ENCODE results near the gene VIPR1.
A peak's percentile ranks its signal among the peaks of the same experiment; 100 is the strongest.

The VIPR1 gene

GRCh38 chr3:42488687-42489086, 13.8 kb upstream of the VIPR1 start:
- Histone ChIP-seq H2BK15ac (ENCODE audit: low read depth, poor library complexity, severe bottlenecking) (no peak overlapping the region), H3K27ac (ENCODE audit: low read length, poor library complexity, severe bottlenecking) (no peak overlapping the region), H3K9me3 (ENCODE audit: control insufficient read depth, low read length) (peaks cover 14% of the 10 kb centered on the region), H3K4me1 (ENCODE audit: control insufficient read depth, insufficient read depth, low read depth, low read length) (peaks cover 11% of the 10 kb centered on the region), H4K8ac (ENCODE audit: low read length) (no peak overlapping the region), H3K23ac (ENCODE audit: low read length in 2 of 2) (no peak overlapping the region), H2AK5ac (ENCODE audit: low read length, severe bottlenecking) (no peak overlapping the region), H4K91ac (ENCODE audit: low read length) (no peak overlapping the region), H3K27me3 (ENCODE audit: control insufficient read depth in 1 of 2, insufficient read depth in 1 of 2, low read length in 2 of 2) (peaks cover 8 to 47% of the 10 kb centered on the region in 2 experiments), H3K79me1 (replicated peaks; ENCODE audit: low read length, poor library complexity, severe bottlenecking) (no peaks in the 10 kb centered on the region), H3K36me3 (ENCODE audit: control insufficient read depth in 1 of 2, insufficient read depth in 2 of 2, low read depth in 1 of 2, low read length in 2 of 2) (no peaks in the 10 kb centered on the region), H3K4me2 (ENCODE audit: low read length, poor library complexity, severe bottlenecking) (no peak overlapping the region), H2BK12ac (ENCODE audit: low read length in 2 of 2) (no peak overlapping the region), H2AFZ (ENCODE audit: low read depth, low read length) (no peak overlapping the region), H3K14ac (ENCODE audit: low read length in 2 of 2) (no peak overlapping the region), H2BK120ac (ENCODE audit: low read depth, low read length) (no peak overlapping the region), H3K9ac (ENCODE audit: low read length) (no peak overlapping the region), H3K18ac (ENCODE audit: low read depth in 1 of 2, low read length in 2 of 2) (no peak overlapping the region), H3K4me3 (ENCODE audit: insufficient read depth in 1 of 2, low read depth in 1 of 2, low read length in 2 of 2) (no peak overlapping the region), H3K4ac (ENCODE audit: low read depth in 1 of 2, low read length in 2 of 2) (no peak overlapping the region), H2BK5ac (ENCODE audit: low read depth, low read length, poor library complexity, severe bottlenecking) (no peak overlapping the region)
- DNase-seq: no peak
- WGBS: 97% methylated on average over 4 of the region's 4 CpGs

- Histone ChIP-seq H3K27ac (ENCODE audit: low read length, poor library complexity, severe bottlenecking) (no peak overlapping the region), H2AK5ac (ENCODE audit: low read length, severe bottlenecking) (no peak overlapping the region), H3K79me1 (replicated peaks; ENCODE audit: low read length, poor library complexity, severe bottlenecking) (no peaks in the 10 kb centered on the region), H3K4me3 (ENCODE audit: insufficient read depth in 1 of 2, low read depth in 1 of 2, low read length in 2 of 2) (no peak overlapping the region), H3K4me2 (ENCODE audit: low read length, poor library complexity, severe bottlenecking) (no peak overlapping the region), H2BK15ac (ENCODE audit: low read depth, poor library complexity, severe bottlenecking) (no peak overlapping the region), H2BK5ac (ENCODE audit: low read depth, low read length, poor library complexity, severe bottlenecking) (no peak overlapping the region), H3K4ac (ENCODE audit: low read depth in 1 of 2, low read length in 2 of 2) (no peak overlapping the region), H4K91ac (ENCODE audit: low read length) (no peak overlapping the region), H2AFZ (ENCODE audit: low read depth, low read length) (no peak overlapping the region), H3K14ac (ENCODE audit: low read length in 2 of 2) (no peak overlapping the region), H3K23ac (ENCODE audit: low read length in 2 of 2) (peak overlapping the region in 1 of 2 experiments; percentile 26), H3K4me1 (ENCODE audit: control insufficient read depth, insufficient read depth, low read depth, low read length) (peaks cover 11% of the 10 kb centered on the region), H3K9ac (ENCODE audit: low read length) (no peak overlapping the region), H4K8ac (ENCODE audit: low read length) (no peak overlapping the region), H3K27me3 (ENCODE audit: control insufficient read depth in 1 of 2, insufficient read depth in 1 of 2, low read length in 2 of 2) (peaks cover 8 to 49% of the 10 kb centered on the region in 2 experiments), H2BK12ac (ENCODE audit: low read length in 2 of 2) (no peak overlapping the region), H3K18ac (ENCODE audit: low read depth in 1 of 2, low read length in 2 of 2) (no peak overlapping the region), H3K9me3 (ENCODE audit: control insufficient read depth, low read length) (peaks cover 14% of the 10 kb centered on the region), H3K36me3 (ENCODE audit: control insufficient read depth in 1 of 2, insufficient read depth in 2 of 2, low read depth in 1 of 2, low read length in 2 of 2) (no peaks in the 10 kb centered on the region), H2BK120ac (ENCODE audit: low read depth, low read length) (no peak overlapping the region)
- DNase-seq: no peak
- WGBS: 92% methylated on average over 10 of the region's 10 CpGs
Measured at GRCh38 chr3:42489116-42489936, 13.1 kb upstream of the VIPR1 start.

GRCh38 chr3:42489937-42490227, 12.6 kb upstream of the VIPR1 start:
- WGBS: 89% methylated on average over 3 of the region's 3 CpGs
- H2BK12ac ChIP-seq (ENCODE audit: low read length in 2 of 2): no peak overlapping the region
- no peak overlapping the region for H3K9ac ChIP-seq (ENCODE audit: low read length)
- H3K23ac ChIP-seq (ENCODE audit: low read length in 2 of 2): peak overlapping the region in 1 of 2 experiments; percentile 26
- no peak overlapping the region for H2AK5ac ChIP-seq (ENCODE audit: low read length, severe bottlenecking)
- no peak overlapping the region for H2BK120ac ChIP-seq (ENCODE audit: low read depth, low read length)
- peak overlapping the region in 1 of 2 experiments; percentile 22 for H3K18ac ChIP-seq (ENCODE audit: low read depth in 1 of 2, low read length in 2 of 2)
- H3K4me2 ChIP-seq (ENCODE audit: low read length, poor library complexity, severe bottlenecking): no peak overlapping the region
- no peak overlapping the region for H2BK15ac ChIP-seq (ENCODE audit: low read depth, poor library complexity, severe bottlenecking)
- no peak overlapping the region for H3K14ac ChIP-seq (ENCODE audit: low read length in 2 of 2)
- no peak overlapping the region for H2BK5ac ChIP-seq (ENCODE audit: low read depth, low read length, poor library complexity, severe bottlenecking)
- no peak overlapping the region for H4K8ac ChIP-seq (ENCODE audit: low read length)
- no peaks in the 10 kb centered on the region for H3K36me3 ChIP-seq (ENCODE audit: control insufficient read depth in 1 of 2, insufficient read depth in 2 of 2, low read depth in 1 of 2, low read length in 2 of 2)
- H2AFZ ChIP-seq (ENCODE audit: low read depth, low read length): no peak overlapping the region
- peaks cover 14% of the 10 kb centered on the region for H3K9me3 ChIP-seq (ENCODE audit: control insufficient read depth, low read length)
- H4K91ac ChIP-seq (ENCODE audit: low read length): no peak overlapping the region
- no peak for DNase-seq
- peaks cover 11% of the 10 kb centered on the region for H3K4me1 ChIP-seq (ENCODE audit: control insufficient read depth, insufficient read depth, low read depth, low read length)
- no peak overlapping the region for H3K4ac ChIP-seq (ENCODE audit: low read depth in 1 of 2, low read length in 2 of 2)
- peaks cover 8 to 49% of the 10 kb centered on the region in 2 experiments for H3K27me3 ChIP-seq (ENCODE audit: control insufficient read depth in 1 of 2, insufficient read depth in 1 of 2, low read length in 2 of 2)
- no peak overlapping the region for H3K27ac ChIP-seq (ENCODE audit: low read length, poor library complexity, severe bottlenecking)
- H3K4me3 ChIP-seq (ENCODE audit: insufficient read depth in 1 of 2, low read depth in 1 of 2, low read length in 2 of 2): no peak overlapping the region
- no peaks in the 10 kb centered on the region for H3K79me1 ChIP-seq (replicated peaks; ENCODE audit: low read length, poor library complexity, severe bottlenecking)

- Histone ChIP-seq H3K9me3 (ENCODE audit: control insufficient read depth, low read length) (peaks cover 14% of the 10 kb centered on the region), H3K4me3 (ENCODE audit: insufficient read depth in 1 of 2, low read depth in 1 of 2, low read length in 2 of 2) (no peak overlapping the region), H3K36me3 (ENCODE audit: control insufficient read depth in 1 of 2, insufficient read depth in 2 of 2, low read depth in 1 of 2, low read length in 2 of 2) (no peaks in the 10 kb centered on the region), H3K79me1 (replicated peaks; ENCODE audit: low read length, poor library complexity, severe bottlenecking) (no peaks in the 10 kb centered on the region), H3K23ac (ENCODE audit: low read length in 2 of 2) (peak overlapping the region in 1 of 2 experiments; percentile 87), H2AK5ac (ENCODE audit: low read length, severe bottlenecking) (peak overlapping the region; percentile 13), H2BK12ac (ENCODE audit: low read length in 2 of 2) (no peak overlapping the region), H2BK15ac (ENCODE audit: low read depth, poor library complexity, severe bottlenecking) (no peak overlapping the region), H3K27me3 (ENCODE audit: control insufficient read depth in 1 of 2, insufficient read depth in 1 of 2, low read length in 2 of 2) (peaks cover 8 to 49% of the 10 kb centered on the region in 2 experiments), H4K91ac (ENCODE audit: low read length) (no peak overlapping the region), H4K8ac (ENCODE audit: low read length) (no peak overlapping the region), H2AFZ (ENCODE audit: low read depth, low read length) (no peak overlapping the region), H2BK5ac (ENCODE audit: low read depth, low read length, poor library complexity, severe bottlenecking) (no peak overlapping the region), H3K27ac (ENCODE audit: low read length, poor library complexity, severe bottlenecking) (no peak overlapping the region), H3K4ac (ENCODE audit: low read depth in 1 of 2, low read length in 2 of 2) (no peak overlapping the region), H3K14ac (ENCODE audit: low read length in 2 of 2) (peak overlapping the region in 1 of 2 experiments; percentile 76), H3K18ac (ENCODE audit: low read depth in 1 of 2, low read length in 2 of 2) (peak overlapping the region in 1 of 2 experiments; percentile 48), H3K9ac (ENCODE audit: low read length) (no peak overlapping the region), H2BK120ac (ENCODE audit: low read depth, low read length) (no peak overlapping the region), H3K4me2 (ENCODE audit: low read length, poor library complexity, severe bottlenecking) (no peak overlapping the region), H3K4me1 (ENCODE audit: control insufficient read depth, insufficient read depth, low read depth, low read length) (peaks cover 11% of the 10 kb centered on the region)
- DNase-seq: peak; percentile 24
- 76% methylated on average over 5 of the region's 5 CpGs for WGBS
Measured at GRCh38 chr3:42490243-42490642, 12.2 kb upstream of the VIPR1 start.

Data from mesenchymal stem cell (in vitro differentiated cells and primary cell).